Measurements from ENCODE around the gene ARSG. TPM values are rescaled to one million over a fixed set of nuclear protein-coding genes. Genes with fewer than 3 reads are reported as not detected.
A peak's percentile ranks its signal among the peaks of the same experiment; 100 is the strongest.

The ARSG gene
- total and polyA plus RNA-seq, 2 of the 13 experiments (the other 11 are each of a cell fraction or from before 2014, with no cell fraction given), result 3.7 to 15.2 TPM

- TF ChIP-seq SOX13 (IDR thresholded peaks at IDR 0.05) (no peak), SOX13 (CRISPR knock-in tag; conservative IDR thresholded peaks at IDR 0.05 in 1 of 2, IDR thresholded peaks at IDR 0.05 in 1 of 2) (peak in 1 of 2 experiments; percentile 60; a peak in 1 of 4 replicates), RAD51 (IDR thresholded peaks at IDR 0.05; ENCODE audit: borderline replicate concordance) (no peak), ZNF576 (CRISPR knock-in tag; IDR thresholded peaks at IDR 0.05) (no peak), GTF3A (CRISPR knock-in tag; conservative IDR thresholded peaks at IDR 0.05) (no peak), ZNF678 (CRISPR knock-in tag; IDR thresholded peaks at IDR 0.05) (no peak), ZNF572 (CRISPR knock-in tag; IDR thresholded peaks at IDR 0.05) (no peak), ZNF318 (CRISPR knock-in tag; IDR thresholded peaks at IDR 0.05) (no peak), CBX5 (CRISPR knock-in tag; IDR thresholded peaks at IDR 0.05; ENCODE audit: borderline replicate concordance) (no peak), ZNF781 (CRISPR knock-in tag; IDR thresholded peaks at IDR 0.05; ENCODE audit: borderline replicate concordance, not compliant biosample characterization) (no peak), ZNF768 (CRISPR knock-in tag; IDR thresholded peaks at IDR 0.05) (no peak), ZFP82 (CRISPR knock-in tag; IDR thresholded peaks at IDR 0.05; ENCODE audit: borderline replicate concordance) (no peak), MXI1 (IDR thresholded peaks at IDR 0.05; ENCODE audit: borderline replicate concordance, low read depth, low read length) (0 out of 3 replicates have a peak, but pooled peaks have one; percentile 30), MLX (CRISPR knock-in tag; IDR thresholded peaks at IDR 0.05) (peak; percentile 39; the same call in 1 of the 2 replicates)
- TF ChIP-seq, protein P1, sequence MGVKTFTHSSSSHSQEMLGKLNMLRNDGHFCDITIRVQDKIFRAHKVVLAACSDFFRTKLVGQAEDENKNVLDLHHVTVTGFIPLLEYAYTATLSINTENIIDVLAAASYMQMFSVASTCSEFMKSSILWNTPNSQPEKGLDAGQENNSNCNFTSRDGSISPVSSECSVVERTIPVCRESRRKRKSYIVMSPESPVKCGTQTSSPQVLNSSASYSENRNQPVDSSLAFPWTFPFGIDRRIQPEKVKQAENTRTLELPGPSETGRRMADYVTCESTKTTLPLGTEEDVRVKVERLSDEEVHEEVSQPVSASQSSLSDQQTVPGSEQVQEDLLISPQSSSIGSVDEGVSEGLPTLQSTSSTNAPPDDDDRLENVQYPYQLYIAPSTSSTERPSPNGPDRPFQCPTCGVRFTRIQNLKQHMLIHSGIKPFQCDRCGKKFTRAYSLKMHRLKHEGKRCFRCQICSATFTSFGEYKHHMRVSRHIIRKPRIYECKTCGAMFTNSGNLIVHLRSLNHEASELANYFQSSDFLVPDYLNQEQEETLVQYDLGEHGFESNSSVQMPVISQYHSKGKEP (CRISPR knock-in tag; IDR thresholded peaks at IDR 0.05), result no peak
- TF ChIP-seq, protein P2, sequence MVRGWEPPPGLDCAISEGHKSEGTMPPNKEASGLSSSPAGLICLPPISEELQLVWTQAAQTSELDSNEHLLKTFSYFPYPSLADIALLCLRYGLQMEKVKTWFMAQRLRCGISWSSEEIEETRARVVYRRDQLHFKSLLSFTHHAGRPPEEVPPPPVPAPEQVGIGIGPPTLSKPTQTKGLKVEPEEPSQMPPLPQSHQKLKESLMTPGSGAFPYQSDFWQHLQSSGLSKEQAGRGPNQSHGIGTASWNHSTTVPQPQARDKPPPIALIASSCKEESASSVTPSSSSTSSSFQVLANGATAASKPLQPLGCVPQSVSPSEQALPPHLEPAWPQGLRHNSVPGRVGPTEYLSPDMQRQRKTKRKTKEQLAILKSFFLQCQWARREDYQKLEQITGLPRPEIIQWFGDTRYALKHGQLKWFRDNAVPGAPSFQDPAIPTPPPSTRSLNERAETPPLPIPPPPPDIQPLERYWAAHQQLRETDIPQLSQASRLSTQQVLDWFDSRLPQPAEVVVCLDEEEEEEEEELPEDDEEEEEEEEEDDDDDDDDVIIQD (CRISPR knock-in tag; IDR thresholded peaks at IDR 0.05; ENCODE audit: low read depth), result peak; percentile 52; the same call in 1 of the 2 replicates
These were observed 146.9 kb downstream of the ARSG start (continued) for GRCh38 chr17:68437979-68438822.
